GM23338 (cell line): ENCODE measurements around the gene EEF2KMT. TPM values are rescaled to one million over a fixed set of nuclear protein-coding genes. Genes with fewer than 3 reads are reported as not detected.

ENCODE experiments used
- ATAC-seq: fragments of 200-7000 bp; cut with Tn5 transposase; 3 replicates; pipeline ENCODE4 v1.9.1; 2020
- DNase-seq: peaks from one replicate; pipeline ENCODE4 v3.0.0-alpha.2; 2015; ENCODE audit warnings: low spot score
- H2AFZ ChIP-seq: fragments of 200-600 bp; sonication (generic); 2 replicates; pipeline ENCODE4 v1.8.0; 2016; ENCODE audit warnings: antibody characterized with exemption, mild to moderate bottlenecking, moderate library complexity
- H3F3A ChIP-seq: fragments of 200-600 bp; sonication (generic); replicated peaks from 2 replicates; pipeline ENCODE4 v1.8.0; 2017; ENCODE audit warnings: antibody characterized with exemption, mixed run types, low read depth
- H3K27ac ChIP-seq: fragments of 200-600 bp; sonication (generic); 2 replicates; pipeline ENCODE4 v1.6.1; 2016; ENCODE audit warnings: low read depth
- H3K27me3 ChIP-seq: fragments of 200-600 bp; sonication (generic); 2 replicates; pipeline ENCODE4 v1.8.0; 2016; ENCODE audit warnings: mild to moderate bottlenecking, mixed run types, moderate library complexity; ENCODE audit not compliant: insufficient read depth
- H3K36me3 ChIP-seq: fragments of 200-600 bp; sonication (generic); 2 replicates; pipeline ENCODE4 v1.8.0; 2016; ENCODE audit warnings: mild to moderate bottlenecking; ENCODE audit not compliant: insufficient read depth
- H3K4me1 ChIP-seq: fragments of 200-600 bp; sonication (generic); 2 replicates; pipeline ENCODE4 v1.8.0; 2016; ENCODE audit warnings: mild to moderate bottlenecking, moderate library complexity; ENCODE audit not compliant: insufficient read depth
- H3K4me2 ChIP-seq: fragments of 200-600 bp; sonication (generic); 2 replicates; pipeline ENCODE4 v1.7.1; 2017; ENCODE audit warnings: mixed run types
- H3K4me3 ChIP-seq: fragments of 200-600 bp; sonication (generic); 2 replicates; pipeline ENCODE4 v1.6.1; 2016; ENCODE audit warnings: mixed run types
- H3K79me2 ChIP-seq: fragments of 200-600 bp; sonication (generic); replicated peaks from 2 replicates; pipeline ENCODE4 v1.8.0; 2017; ENCODE audit warnings: mild to moderate bottlenecking; ENCODE audit not compliant: insufficient read depth
- H3K9me2 ChIP-seq: fragments of 200-600 bp; sonication (generic); 2 replicates; pipeline ENCODE4 v1.8.0; 2017; ENCODE audit not compliant: insufficient read depth
- H4K20me1 ChIP-seq: fragments of 200-600 bp; sonication (generic); replicated peaks from 2 replicates; pipeline ENCODE4 v1.8.0; 2017; ENCODE audit warnings: mild to moderate bottlenecking; ENCODE audit not compliant: insufficient read depth
- H3K27ac Mint-ChIP-seq: 2 replicates; pipeline ENCODE4 v1.8.0; 2020; ENCODE audit warnings: inconsistent platforms, mild to moderate bottlenecking, moderate library complexity, mixed read lengths
- H3K27me3 Mint-ChIP-seq: 3 replicates; pipeline ENCODE4 v1.8.0; 2022; ENCODE audit warnings: low read depth, mild to moderate bottlenecking, moderate library complexity, mixed read lengths, inconsistent platforms; ENCODE audit not compliant: insufficient read depth, poor library complexity
- H3K36me3 Mint-ChIP-seq: 3 replicates; pipeline ENCODE4 v1.8.0; 2021; ENCODE audit warnings: low read depth, mild to moderate bottlenecking, inconsistent platforms, moderate library complexity, mixed read lengths
- H3K4me1 Mint-ChIP-seq: 3 replicates; pipeline ENCODE4 v1.8.0; 2020; ENCODE audit warnings: mild to moderate bottlenecking, inconsistent platforms, mixed read lengths
- H3K4me3 Mint-ChIP-seq: 3 replicates; pipeline ENCODE4 v1.8.0; 2021; ENCODE audit warnings: moderate library complexity, mild to moderate bottlenecking, inconsistent platforms, mixed read lengths
- H3K9me3 Mint-ChIP-seq: 3 replicates; pipeline ENCODE4 v1.8.0; 2020; ENCODE audit warnings: moderate library complexity, mild to moderate bottlenecking, inconsistent platforms, mixed read lengths
- CREB1 ChIP-seq: fragments of 250-450 bp; sonication (Bioruptor Pico); IDR thresholded peaks from 2 replicates; pipeline ENCODE4 v1.5.0; 2020; ENCODE audit warnings: low read depth, mild to moderate bottlenecking, moderate library complexity
- EZH2 ChIP-seq: fragments of 200-600 bp; sonication (generic); IDR thresholded peaks from one replicate; pipeline ENCODE4 v1.8.0; 2017; ENCODE audit warnings: antibody characterized with exemption, mild to moderate bottlenecking, low read depth; ENCODE audit not compliant: unreplicated experiment
- EZH2phosphoT487 ChIP-seq: fragments of 200-600 bp; sonication (generic); IDR thresholded peaks from one replicate; pipeline ENCODE4 v1.8.1; 2018; ENCODE audit warnings: antibody characterized with exemption; ENCODE audit not compliant: unreplicated experiment
- NANOG ChIP-seq: IDR thresholded peaks from 2 replicates; pipeline ENCODE4 v1.6.1; 2016; ENCODE audit warnings: antibody characterized with exemption, borderline replicate concordance
- POLR2AphosphoS5 ChIP-seq: IDR thresholded peaks from 2 replicates; pipeline ENCODE4 v1.6.1; 2016; ENCODE audit warnings: antibody characterized with exemption, low read depth
- STAT1 ChIP-seq: IDR thresholded peaks from one replicate; pipeline ENCODE4 v1.6.1; 2016; ENCODE audit warnings: antibody characterized with exemption; ENCODE audit not compliant: unreplicated experiment
- ZNF114 ChIP-seq: fragments of 250-450 bp; sonication (Bioruptor Pico); IDR thresholded peaks from 2 replicates; pipeline ENCODE4 v1.5.0; 2020; ENCODE audit warnings: mild to moderate bottlenecking, moderate library complexity
- ZNF331 ChIP-seq: fragments of 250-450 bp; sonication (Bioruptor Pico); IDR thresholded peaks from 2 replicates; pipeline ENCODE4 v1.5.0; 2020; ENCODE audit warnings: low read depth, mild to moderate bottlenecking, moderate library complexity
- polyA plus RNA-seq: library from polyadenylated mRNA; unstranded; fragments of >200 nt; fragmentation: Nextera tagmentation; extraction: Ambion mirVana; gene quantifications from 2 replicates; pipeline ENCODE4 v1.2.1, GENCODE V29; 2016
- total RNA-seq: library from RNA; depleted of rRNA; stranded (reverse); fragments of >200 nt; shearing (Covaris generic); gene quantifications from 2 replicates; pipeline ENCODE4 v1.2.3, GENCODE V29; 2014
- TF ChIP-seq, protein P1 (sequence below): IDR thresholded peaks from one replicate; pipeline ENCODE4 v1.6.1; 2018; ENCODE audit warnings: antibody characterized with exemption; ENCODE audit not compliant: unreplicated experiment
- TF ChIP-seq, protein P2 (sequence below): IDR thresholded peaks from 2 replicates; pipeline ENCODE4 v1.6.1; 2016; ENCODE audit warnings: antibody characterized with exemption
- TF ChIP-seq, protein P3 (sequence below): fragments of 250-450 bp; sonication (Bioruptor Pico); IDR thresholded peaks from 2 replicates; pipeline ENCODE4 v1.5.0; 2020; ENCODE audit warnings: mild to moderate bottlenecking, moderate library complexity

Gene EEF2KMT
- total and polyA plus RNA-seq, 2 experiments from 2014 or later, result 24.0 to 37.1 TPM

DNA sequence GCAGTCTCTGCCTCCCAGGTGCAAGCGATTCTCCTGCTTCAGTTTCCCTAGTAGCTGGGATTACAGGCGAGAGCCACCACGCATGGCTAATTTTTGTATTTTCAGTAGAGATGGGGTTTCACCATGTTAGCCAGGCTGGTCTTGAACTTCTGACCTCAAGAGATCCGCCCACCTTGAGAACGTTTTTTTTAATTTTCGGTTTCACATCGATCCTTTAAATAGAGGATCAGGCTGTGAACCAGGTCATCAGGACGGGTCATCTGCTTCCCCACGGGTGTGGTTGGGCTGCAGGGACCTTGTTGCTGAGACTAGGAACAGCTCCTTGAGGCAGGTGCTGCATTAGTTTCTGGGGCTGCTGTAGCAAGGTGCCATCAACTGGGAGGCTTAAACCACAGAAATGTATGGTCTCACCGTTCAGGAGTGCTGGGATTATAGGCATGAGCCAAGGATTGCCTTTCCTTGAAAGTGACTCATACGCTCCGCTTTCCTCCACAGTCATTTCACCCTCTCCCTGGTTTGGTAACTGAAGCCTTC is 55.9 kb downstream of the EEF2KMT start (continued):
- TF ChIP-seq, protein P1, sequence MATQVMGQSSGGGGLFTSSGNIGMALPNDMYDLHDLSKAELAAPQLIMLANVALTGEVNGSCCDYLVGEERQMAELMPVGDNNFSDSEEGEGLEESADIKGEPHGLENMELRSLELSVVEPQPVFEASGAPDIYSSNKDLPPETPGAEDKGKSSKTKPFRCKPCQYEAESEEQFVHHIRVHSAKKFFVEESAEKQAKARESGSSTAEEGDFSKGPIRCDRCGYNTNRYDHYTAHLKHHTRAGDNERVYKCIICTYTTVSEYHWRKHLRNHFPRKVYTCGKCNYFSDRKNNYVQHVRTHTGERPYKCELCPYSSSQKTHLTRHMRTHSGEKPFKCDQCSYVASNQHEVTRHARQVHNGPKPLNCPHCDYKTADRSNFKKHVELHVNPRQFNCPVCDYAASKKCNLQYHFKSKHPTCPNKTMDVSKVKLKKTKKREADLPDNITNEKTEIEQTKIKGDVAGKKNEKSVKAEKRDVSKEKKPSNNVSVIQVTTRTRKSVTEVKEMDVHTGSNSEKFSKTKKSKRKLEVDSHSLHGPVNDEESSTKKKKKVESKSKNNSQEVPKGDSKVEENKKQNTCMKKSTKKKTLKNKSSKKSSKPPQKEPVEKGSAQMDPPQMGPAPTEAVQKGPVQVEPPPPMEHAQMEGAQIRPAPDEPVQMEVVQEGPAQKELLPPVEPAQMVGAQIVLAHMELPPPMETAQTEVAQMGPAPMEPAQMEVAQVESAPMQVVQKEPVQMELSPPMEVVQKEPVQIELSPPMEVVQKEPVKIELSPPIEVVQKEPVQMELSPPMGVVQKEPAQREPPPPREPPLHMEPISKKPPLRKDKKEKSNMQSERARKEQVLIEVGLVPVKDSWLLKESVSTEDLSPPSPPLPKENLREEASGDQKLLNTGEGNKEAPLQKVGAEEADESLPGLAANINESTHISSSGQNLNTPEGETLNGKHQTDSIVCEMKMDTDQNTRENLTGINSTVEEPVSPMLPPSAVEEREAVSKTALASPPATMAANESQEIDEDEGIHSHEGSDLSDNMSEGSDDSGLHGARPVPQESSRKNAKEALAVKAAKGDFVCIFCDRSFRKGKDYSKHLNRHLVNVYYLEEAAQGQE, result no peak

DNA sequence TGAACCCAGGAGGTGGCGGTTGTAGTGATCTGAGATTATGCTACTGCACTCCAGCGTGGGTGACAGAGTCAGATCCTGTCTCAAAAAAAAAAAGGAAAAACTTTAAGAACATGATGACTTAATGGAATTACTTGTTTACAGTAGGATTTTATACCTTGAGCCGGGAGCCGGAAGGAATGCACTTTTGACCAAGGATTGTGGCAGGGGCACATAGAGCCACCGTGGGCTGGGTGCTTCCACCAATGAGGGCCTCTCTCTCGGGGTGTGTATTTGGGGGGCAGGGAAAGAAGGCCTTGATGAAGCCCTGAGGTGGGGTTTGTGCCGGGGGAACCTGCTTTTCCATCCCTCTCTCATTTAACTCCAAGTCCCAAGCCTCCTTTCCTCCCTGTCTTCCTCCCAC is 57.1 kb downstream of the EEF2KMT start:
- Mint-ChIP-seq H3K4me1 (peaks cover 29% of the 10 kb centered on the region), H3K36me3 (no peaks in the 10 kb centered on the region; the same call in 2 of the 3 replicates), H3K27me3 (peaks cover 14% of the 10 kb centered on the region), H3K9me3 (no peaks in the 10 kb centered on the region), H3K27ac (peak overlapping the region; percentile 53; the same call in 1 of the 2 replicates), H3K4me3 (no peak overlapping the region)
- Histone ChIP-seq H3K4me1 (peaks cover 24% of the 10 kb centered on the region), H3K27ac (no peak overlapping the region), H3F3A (peaks cover 17% of the 10 kb centered on the region), H2AFZ (no peak overlapping the region), H3K4me2 (no peak overlapping the region), H4K20me1 (no peaks in the 10 kb centered on the region), H3K79me2 (no peaks in the 10 kb centered on the region), H3K9me2 (no peaks in the 10 kb centered on the region), H3K36me3 (no peaks in the 10 kb centered on the region), H3K4me3 (no peak overlapping the region), H3K27me3 (no peaks in the 10 kb centered on the region)
- no peak for ATAC-seq
- DNase-seq, result no peak
- TF ChIP-seq, protein P2, sequence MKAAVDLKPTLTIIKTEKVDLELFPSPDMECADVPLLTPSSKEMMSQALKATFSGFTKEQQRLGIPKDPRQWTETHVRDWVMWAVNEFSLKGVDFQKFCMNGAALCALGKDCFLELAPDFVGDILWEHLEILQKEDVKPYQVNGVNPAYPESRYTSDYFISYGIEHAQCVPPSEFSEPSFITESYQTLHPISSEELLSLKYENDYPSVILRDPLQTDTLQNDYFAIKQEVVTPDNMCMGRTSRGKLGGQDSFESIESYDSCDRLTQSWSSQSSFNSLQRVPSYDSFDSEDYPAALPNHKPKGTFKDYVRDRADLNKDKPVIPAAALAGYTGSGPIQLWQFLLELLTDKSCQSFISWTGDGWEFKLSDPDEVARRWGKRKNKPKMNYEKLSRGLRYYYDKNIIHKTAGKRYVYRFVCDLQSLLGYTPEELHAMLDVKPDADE, result no peak
- TF ChIP-seq ZNF114 (CRISPR knock-in tag), result no peak
- no peak for TF ChIP-seq STAT1
- no peak for TF ChIP-seq EZH2phosphoT487
- TF ChIP-seq EZH2, result no peak
- no peak for TF ChIP-seq CREB1 (CRISPR knock-in tag)
- TF ChIP-seq NANOG, result no peak
- no peak for TF ChIP-seq POLR2AphosphoS5
- TF ChIP-seq, protein P1, result no peak
- no peak for TF ChIP-seq ZNF331 (CRISPR knock-in tag)
- TF ChIP-seq, protein P3, sequence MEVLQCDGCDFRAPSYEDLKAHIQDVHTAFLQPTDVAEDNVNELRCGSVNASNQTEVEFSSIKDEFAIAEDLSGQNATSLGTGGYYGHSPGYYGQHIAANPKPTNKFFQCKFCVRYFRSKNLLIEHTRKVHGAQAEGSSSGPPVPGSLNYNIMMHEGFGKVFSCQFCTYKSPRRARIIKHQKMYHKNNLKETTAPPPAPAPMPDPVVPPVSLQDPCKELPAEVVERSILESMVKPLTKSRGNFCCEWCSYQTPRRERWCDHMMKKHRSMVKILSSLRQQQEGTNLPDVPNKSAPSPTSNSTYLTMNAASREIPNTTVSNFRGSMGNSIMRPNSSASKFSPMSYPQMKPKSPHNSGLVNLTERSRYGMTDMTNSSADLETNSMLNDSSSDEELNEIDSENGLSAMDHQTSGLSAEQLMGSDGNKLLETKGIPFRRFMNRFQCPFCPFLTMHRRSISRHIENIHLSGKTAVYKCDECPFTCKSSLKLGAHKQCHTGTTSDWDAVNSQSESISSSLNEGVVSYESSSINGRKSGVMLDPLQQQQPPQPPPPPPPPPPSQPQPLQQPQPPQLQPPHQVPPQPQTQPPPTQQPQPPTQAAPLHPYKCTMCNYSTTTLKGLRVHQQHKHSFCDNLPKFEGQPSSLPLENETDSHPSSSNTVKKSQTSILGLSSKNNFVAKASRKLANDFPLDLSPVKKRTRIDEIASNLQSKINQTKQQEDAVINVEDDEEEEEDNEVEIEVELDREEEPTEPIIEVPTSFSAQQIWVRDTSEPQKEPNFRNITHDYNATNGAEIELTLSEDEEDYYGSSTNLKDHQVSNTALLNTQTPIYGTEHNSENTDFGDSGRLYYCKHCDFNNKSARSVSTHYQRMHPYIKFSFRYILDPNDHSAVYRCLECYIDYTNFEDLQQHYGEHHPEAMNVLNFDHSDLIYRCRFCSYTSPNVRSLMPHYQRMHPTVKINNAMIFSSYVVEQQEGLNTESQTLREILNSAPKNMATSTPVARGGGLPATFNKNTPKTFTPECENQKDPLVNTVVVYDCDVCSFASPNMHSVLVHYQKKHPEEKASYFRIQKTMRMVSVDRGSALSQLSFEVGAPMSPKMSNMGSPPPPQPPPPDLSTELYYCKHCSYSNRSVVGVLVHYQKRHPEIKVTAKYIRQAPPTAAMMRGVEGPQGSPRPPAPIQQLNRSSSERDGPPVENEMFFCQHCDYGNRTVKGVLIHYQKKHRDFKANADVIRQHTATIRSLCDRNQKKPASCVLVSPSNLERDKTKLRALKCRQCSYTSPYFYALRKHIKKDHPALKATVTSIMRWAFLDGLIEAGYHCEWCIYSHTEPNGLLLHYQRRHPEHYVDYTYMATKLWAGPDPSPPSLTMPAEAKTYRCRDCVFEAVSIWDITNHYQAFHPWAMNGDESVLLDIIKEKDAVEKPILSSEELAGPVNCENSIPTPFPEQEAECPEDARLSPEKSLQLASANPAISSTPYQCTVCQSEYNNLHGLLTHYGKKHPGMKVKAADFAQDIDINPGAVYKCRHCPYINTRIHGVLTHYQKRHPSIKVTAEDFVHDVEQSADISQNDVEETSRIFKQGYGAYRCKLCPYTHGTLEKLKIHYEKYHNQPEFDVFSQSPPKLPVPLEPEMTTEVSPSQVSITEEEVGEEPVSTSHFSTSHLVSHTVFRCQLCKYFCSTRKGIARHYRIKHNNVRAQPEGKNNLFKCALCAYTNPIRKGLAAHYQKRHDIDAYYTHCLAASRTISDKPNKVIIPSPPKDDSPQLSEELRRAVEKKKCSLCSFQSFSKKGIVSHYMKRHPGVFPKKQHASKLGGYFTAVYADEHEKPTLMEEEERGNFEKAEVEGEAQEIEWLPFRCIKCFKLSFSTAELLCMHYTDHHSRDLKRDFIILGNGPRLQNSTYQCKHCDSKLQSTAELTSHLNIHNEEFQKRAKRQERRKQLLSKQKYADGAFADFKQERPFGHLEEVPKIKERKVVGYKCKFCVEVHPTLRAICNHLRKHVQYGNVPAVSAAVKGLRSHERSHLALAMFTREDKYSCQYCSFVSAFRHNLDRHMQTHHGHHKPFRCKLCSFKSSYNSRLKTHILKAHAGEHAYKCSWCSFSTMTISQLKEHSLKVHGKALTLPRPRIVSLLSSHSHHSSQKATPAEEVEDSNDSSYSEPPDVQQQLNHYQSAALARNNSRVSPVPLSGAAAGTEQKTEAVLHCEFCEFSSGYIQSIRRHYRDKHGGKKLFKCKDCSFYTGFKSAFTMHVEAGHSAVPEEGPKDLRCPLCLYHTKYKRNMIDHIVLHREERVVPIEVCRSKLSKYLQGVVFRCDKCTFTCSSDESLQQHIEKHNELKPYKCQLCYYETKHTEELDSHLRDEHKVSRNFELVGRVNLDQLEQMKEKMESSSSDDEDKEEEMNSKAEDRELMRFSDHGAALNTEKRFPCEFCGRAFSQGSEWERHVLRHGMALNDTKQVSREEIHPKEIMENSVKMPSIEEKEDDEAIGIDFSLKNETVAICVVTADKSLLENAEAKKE (CRISPR knock-in tag), result no peak
